Measurements from ENCODE around the gene SELPLG. TPM values are rescaled to one million over a fixed set of nuclear protein-coding genes. Genes with fewer than 3 reads are reported as not detected.
"Not testable (repeated sequence)": the region's sequence is repeated elsewhere in the genome, so short reads cannot be mapped to it uniquely, and the experiment has no call there.

SELPLG gene
- total RNA-seq, 1 donor from 2014 or later = 4.3 TPM

DNA sequence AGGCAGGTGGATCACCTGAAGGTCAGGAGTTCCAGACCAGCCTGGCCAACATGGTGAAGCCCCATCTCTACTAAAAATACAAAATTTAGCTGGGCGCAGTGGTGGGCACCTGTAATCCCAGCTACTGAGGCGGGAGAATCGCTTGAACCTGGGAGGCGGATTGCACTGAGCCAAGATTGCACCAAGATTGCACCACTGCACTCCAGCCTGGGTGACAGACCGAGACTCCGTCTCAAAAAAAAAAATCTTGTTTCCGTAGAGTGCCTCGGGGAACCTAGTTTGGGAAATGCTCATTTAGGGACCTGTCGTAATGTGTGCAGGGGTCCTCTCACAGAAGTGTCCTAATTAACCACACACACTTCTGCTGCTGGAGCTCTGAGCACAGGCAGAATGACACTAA, 43.2 kb downstream of the SELPLG start:
- DNase-seq (ENCODE audit: low spot score) = not testable (repeated sequence)

DNA sequence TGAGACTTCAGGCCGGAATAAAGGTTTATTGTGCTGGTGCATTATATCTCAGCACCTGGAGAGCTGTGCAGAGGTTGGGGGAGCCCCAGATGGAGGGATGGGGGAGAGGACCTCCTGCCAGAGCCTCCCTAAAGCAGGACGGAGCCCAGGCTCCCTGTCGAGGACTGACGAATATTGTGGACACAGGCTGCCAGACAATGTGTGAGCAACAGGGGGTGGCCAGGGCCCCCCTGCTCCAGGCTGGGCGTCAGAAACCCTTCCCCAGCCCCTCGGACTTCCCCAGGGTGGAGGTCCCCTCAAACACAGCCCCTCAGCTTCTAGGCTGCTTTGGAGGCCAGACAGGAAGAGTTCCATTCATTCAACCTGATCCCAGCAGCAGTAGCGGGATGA, 43.9 kb downstream of the SELPLG start:
- DNase-seq (ENCODE audit: low spot score) = no peak

DNA sequence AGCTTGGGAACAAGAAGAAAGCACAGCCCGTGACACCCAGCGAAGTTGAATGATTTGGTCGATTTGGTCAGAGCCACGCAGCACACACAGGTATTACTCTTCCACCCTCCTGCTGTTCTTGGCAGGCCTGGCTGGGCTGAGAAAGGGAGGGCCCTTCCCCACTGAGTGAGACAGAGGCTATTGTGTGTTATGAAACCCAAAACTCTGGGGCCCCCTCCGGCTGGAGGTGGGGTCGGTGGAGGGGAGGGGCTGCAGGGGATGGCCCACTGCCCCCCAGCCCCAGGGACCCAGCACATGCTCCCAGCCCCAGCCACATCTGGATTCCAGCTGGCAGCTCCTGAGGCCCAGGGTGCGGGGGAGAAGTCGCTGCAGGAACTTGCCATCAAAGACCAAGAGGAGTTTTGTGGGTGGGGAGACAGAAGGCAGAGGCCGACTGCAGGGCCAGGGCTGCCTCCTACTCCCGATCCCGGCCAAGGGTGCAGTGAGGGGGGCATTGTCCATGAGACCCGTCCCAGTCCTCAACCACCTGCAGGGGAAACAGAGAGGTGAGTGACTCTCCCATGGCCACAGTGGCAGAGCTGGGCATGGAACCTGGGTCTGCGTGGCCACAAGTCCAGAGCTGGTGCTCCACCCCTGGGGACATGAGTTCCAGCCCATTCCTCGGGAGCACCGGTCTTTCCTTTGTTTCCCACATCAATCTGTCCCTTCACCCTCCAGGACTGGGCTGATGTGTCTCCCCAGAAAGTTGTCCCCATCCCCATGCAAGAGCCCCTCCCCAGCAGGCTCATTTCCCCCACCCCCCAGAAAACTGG, 44.5 kb downstream of the SELPLG start:
- DNase-seq (ENCODE audit: low spot score) = no peak

DNA sequence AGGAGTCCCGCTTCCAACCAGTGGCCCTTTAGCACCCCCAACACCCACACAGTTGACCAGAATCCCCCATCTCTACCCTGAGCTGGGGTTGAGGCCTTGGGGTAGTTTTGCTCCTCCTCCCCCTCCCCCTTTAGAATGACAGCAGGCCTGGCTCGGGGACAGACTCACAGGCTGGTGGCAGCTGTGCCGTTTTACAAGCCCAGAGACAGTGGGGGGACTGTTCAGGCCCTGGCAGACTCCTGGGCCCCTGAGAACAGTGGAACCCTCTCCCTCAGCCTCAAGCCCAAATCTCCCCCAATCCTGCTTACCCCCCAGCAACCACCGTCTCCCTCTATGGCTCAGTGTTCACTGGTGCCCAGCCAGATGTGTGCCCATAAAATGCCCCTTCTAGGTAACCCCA, 45.9 kb downstream of the SELPLG start:
- no peak for DNase-seq (ENCODE audit: low spot score)

DNA sequence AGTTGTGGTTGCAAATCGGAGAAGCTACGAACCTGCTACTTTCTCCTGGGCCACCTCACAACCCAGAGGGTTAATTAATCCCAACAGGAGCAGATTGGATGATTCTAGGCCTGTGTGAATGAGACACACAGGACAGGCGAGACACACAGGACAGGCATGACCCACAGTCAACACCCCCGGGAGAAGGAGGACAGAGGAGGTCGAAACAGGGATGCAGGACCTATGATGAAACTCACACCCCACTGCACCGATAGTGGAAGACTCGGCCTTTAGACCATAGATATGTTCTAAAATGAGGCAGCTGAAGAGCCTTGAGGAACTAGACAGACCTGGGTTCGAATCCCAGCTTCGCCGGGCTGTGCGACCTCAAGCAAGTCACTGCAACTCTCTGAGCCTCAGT, 47.4 kb downstream of the SELPLG start:
- no peak for DNase-seq (ENCODE audit: low spot score)

DNA sequence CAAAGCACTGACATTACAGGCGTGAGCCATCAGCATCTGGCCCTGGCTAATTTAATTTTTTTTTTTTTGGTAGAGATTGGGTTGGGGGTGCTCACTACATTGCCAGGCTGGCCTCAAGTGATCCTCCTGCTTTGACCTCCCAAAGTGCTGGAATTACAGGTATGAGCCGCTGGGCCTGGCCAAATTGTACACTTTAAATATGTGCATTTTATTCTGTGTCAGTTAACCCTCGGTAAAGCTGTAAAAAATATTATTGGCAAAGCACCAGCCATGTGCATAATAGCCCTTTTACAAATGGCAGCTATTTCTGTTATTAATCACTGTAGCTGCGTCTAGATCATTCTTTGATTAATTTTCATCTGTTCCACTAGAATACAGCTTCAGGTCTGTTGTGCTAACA, 47.8 kb downstream of the SELPLG start:
- no peak for DNase-seq (ENCODE audit: low spot score)

DNA sequence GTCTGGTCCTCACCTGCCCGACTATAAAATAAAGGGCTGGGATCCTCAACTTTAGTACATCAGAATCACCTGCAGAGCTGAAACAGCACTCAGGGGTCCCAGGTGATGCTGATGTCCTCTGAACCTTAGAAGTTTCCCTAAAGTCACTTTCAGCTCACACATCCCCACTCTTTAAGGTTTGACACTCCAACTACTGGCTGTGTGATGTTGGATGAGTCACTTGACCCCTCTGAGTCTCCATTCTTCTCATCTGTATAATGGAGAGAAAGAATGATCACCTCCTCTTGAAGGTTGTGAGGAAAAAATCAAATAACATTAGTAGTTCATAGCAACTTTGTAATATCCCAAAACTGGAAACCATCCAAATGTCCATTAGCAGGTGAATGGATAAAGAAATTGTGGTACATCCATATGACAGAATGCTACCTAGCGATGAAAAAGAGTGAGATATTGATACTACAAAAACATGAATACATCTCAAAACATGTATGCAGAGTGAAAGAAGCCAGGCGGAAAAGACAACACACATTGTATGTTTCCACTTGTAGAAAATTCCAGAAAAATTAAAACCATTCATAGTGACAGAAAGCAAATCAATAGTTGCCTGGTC, 49.1 kb downstream of the SELPLG start:
- no peak for DNase-seq (ENCODE audit: low spot score)

DNA sequence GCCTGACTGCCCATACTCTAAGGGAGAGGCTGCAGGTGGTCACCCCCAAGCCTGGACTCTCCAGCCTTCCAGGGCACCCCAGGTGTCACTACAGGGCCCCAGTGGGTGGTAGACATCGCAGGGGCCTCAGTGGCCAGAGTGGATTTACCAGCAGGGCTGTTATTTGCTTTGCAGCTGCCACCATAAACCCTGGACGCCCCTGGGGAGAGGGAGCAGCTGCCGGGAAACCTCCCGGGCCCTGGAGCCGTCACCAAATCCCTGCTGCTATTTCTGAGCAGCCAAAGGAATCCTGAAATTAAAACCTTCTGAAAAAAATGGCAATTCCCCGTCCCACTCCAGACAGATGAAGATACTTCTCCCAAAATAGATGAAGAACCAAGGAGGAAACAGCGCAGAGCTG, 49.7 kb downstream of the SELPLG start:
- DNase-seq (ENCODE audit: low spot score) = no peak

DNA sequence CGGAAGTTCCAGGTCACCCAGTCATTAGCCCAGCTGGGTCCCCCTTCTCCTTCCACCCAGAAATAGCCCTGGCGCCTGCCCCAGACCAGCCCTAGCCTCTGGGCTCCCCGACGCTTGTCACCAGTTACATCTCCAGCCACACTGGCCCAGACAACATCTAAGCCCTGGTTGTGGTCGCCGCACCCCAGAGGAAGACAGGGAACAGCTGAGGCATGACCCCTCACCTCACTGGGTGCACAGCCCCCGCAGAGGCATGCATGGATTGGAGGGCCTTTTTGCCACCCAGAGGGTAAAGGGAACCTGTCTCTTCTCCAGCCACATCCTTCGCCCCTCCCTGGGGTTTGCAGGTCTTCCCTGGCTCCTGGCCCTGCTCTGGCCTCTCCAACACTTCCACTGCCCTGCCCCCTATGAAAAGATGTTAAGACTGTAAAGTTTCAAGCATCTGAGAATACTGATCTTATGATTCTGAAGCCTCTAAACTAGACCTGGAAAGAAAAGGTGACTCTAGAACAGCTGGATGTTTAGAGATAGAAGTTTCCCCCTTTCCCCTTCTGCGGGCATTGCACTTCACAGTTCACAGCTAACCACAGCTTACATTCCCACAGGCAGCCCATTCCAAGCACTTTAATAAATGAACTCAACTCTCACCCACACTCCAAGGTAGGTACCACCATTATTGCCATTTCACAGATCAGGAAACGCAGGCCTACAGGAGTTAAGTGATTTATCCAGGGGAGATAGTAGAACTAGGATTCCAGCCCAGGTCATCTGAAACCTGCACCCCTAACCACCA, 50.5 kb downstream of the SELPLG start:
- no peak for DNase-seq (ENCODE audit: low spot score)

DNA sequence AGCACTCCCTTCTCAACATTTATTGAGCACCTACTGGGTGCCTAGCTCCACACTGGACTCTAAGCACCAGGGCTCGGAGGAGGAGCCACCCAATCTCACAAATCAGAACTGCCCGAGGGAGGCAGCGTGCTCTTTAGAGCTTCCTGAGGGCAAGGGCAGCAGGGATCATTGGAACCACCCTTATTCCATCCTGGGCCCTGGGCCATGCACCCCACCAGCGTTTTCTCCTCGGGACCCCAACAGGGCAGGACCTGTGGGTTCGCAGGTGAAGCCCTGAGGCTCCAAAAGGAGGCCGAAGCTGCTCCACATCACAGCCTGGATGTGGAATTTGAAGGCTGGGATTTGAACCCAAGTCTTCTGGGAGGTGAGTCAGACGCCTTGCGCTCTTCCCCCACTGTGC, 51.2 kb downstream of the SELPLG start:
- no peak for DNase-seq (ENCODE audit: low spot score)

DNA sequence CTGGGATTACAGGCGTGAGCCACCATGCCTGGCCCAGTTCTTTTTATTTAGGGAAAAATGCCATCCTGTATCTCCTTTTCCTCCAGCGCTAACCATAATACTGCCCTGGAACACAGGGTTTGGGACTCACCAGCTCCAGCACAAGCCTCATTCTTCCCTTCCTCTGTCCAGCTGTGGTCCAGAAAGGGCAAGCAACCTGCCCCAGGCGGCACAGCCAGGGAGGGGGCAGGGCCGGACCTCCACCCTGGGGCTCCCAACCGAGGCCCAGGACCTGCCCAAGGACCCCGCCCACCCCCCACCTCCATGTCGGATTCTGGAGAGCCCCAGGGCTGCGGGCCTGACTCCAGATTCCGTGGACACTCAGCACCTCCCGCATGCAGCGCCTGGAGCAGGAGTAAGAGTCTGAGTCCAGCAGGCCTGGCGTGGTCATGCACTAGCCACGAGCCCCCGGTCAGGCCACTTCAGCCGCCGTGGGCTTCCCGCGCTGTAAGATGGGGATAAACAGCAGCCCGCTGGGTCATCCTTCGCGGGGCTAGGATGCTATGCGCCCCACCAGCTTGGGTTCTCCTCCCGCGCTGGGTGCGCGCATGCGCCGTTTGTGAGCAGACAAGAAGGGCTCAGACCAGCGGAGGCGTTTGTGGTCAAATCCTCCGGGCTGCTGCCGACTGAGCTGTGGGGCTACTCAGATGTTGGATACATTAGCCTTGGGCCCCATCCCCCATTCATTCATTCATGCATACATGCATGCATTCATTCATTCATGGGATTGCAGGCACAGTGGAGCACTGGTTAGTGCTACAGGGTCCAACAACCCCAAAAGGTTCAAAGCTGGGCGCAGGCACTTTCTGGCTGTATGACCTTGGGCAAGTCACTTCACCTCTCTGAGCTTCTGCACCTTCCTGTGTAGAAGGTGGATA, 52.1 kb downstream of the SELPLG start:
- DNase-seq (ENCODE audit: low spot score) = no peak

DNA sequence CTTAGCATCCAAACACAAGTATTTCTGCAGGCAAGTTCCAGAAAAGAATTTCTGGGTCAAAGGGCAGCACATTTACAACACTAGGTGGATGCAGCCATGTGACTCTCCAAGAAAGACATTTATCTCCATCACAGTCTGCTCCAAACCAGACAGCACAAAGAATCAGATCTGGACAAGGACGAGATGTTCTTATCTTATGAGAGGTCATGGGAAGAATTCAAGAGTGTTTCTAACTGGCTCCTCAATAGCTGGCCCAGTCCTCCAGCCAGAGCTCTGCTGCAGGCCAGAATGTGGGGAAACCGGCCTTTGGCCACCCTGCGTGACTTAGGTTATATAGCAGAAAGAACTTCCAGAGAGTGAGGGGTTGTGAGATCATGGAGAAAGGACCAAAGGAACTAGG, 53.2 kb downstream of the SELPLG start:
- DNase-seq (ENCODE audit: low spot score) = no peak

DNA sequence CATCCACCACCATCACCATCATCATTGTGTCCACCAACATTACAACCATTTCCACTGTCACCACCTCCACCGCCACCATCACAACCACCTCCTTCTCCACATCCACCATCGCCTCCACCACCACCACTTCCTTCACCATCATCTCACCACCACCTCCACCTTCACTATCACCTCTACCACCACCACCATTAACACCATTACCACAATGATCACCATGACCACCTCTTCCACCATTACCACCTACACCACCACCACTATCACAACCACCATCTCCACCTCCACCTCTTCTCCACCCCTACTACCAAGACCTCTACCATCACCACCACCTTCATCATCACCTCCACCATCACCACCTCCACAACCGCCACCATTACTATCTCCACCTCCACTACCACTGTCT, 54.9 kb downstream of the SELPLG start:
- no peak for DNase-seq (ENCODE audit: low spot score)

DNA sequence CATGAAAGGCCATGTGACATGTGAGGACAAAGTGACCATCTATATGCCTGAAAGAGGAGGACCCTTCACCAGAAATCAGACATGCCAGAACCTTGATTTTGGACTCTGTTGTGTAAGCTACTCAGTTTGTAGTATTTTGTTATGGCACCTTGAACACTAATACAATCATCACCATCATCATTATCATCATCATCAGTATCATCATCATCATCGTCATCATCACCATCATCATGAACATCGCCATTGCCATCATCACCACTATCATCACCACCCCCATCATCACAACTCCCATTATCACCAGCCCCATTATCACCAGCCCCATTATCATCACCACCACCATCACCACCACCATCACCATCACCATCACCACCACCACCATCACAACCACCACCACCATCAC, 55.4 kb downstream of the SELPLG start:
- DNase-seq (ENCODE audit: low spot score) = no peak

DNA sequence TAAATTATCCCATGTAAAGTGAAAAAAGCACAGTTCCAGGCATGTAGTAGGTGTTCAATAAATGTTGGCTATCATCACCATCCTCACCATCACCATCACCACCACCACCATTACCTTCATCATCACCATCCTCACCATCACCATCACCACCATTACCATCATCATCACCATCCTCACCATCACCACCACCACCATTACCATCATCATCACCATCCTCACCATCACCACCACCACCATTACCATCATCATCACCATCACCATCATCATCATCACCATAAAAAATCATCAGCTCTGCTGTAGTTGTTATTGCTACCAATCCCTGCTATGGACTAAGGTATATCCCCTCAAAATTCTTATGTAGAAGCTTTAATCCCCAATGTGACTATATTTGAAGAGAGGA, 56.2 kb downstream of the SELPLG start:
- no peak for DNase-seq (ENCODE audit: low spot score)

DNA sequence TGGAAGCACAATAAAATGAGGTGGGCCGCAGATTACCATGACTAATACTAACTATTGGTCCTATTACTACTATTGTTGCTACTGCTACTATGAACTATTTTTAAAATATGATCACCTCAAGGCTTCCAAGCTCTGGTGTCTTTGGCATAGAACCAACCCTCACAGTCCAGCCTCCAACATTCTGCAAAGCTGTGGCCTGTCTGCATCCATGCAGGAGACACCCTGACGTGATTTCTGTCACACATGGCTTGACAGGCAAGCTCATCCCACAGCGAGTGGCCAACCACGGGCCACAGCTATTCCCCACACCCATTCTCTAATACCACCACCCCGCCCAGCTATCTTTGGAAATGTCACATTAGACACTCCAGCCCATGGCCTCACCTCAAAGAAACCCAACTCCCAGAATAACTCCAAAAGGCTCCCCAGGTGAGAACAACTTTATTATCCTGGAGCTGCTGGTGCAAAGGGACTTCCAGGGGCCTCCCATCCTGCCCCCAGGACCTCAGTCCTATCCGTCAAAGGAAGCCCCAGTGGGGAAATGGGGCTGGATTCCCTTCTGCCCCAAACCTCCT, 56.9 kb downstream of the SELPLG start:
- DNase-seq (ENCODE audit: low spot score) = no peak

DNA sequence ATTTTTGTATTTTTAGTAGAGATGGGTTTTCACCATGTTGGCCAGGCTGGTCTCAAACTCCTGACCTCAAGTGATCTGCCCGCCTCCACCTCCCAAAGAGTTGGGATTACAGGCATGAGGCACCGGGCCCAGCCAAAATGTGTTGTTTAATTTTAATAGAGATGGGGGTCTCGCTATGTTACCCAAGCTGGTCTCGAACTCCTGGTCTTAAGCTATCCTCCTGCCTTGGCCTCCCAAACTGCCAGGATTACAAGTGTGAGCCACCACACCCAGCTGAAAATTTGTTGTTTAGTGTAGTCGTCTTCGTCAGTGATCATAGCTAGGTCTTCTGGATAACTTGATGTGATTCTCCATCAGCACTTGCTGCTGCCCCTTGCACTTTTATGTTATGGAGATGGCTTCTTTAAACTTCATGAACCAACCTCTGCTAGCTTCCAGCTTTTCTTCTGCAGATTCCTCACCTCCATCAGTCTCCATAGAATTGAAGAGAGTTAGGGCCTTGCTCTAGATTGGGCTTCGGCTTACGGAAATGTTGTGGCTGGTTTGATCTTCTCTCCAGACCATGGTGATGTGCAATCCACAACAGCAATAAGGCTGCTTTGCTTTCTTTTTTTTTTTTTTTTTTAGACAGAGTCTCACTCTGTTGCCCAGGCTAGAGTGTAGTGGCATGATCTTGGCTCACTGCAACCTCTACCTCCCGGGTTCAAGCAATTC, 58.3 kb downstream of the SELPLG start:
- no peak for DNase-seq (ENCODE audit: low spot score)

DNA sequence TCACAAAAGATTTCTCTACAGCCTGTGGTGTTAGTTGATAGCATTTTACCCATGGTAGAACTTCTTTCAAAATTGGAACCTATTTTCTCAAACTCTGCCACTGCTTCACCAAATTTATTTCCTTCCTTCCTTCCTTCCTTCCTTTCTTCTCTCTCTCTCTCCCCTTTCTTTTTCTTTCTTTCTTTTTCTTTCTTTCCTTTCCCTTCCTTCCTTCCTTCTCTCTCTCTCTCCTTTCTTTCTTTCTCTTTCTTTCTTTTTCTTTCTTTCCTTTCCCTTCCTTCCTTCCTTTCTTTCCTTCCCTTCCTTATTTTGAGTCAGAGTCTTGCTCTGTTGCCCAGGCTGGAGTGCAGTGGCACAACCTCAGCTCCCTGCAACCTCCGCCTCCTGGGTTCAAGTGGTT, 59.4 kb downstream of the SELPLG start:
- not testable (repeated sequence) for DNase-seq (ENCODE audit: low spot score)

DNA sequence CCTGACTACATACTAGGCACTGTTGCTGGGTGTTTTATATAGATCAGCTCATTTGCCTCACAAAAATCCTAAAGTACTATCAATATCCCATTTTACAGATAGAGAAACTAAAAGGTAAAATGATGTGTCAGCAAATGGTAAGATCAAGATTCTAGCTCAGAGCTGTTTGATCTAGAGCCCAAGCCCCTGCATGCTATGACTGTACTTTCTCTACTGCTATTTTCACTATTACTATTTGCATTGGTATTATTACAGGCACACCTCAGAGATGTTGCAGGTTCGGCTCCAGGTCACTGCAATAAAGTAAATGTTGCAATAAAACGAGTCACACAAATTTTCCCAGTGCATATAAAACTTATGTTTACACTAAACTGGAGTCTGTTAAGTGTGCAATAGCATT, 60.4 kb downstream of the SELPLG start:
- DNase-seq (ENCODE audit: low spot score) = peak; percentile 5

DNA sequence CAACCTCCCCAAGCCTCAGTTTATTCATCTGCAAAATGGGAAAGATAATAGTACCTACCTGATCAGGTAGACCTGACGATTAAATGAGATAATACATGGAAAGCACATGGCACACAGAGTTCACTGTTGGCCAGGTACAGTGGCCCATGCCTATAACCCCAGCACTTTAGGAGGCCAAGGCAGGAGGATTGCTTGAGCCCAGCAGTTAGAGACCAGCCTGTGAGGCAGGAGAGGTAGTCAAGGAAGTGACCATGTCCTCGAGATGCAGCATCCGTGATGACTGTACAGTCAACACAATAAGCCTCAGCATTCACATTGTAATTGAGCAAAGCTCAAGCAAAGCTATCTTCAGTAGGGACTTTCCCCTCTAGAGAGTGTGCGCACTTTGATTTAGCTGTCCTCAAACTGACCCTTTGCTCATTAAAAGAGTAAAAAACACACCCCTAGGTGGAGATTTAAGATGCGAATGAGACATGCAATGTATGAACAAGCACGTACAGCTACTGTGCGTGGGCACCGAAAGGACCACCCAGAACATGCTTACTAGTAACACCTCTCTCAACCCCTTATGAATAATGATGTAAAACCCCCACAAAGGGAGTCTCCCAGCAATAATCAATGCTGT, 61.4 kb downstream of the SELPLG start:
- DNase-seq (ENCODE audit: low spot score) = peak; percentile 9
